ENCODE results near the gene HOXB5.

DNA sequence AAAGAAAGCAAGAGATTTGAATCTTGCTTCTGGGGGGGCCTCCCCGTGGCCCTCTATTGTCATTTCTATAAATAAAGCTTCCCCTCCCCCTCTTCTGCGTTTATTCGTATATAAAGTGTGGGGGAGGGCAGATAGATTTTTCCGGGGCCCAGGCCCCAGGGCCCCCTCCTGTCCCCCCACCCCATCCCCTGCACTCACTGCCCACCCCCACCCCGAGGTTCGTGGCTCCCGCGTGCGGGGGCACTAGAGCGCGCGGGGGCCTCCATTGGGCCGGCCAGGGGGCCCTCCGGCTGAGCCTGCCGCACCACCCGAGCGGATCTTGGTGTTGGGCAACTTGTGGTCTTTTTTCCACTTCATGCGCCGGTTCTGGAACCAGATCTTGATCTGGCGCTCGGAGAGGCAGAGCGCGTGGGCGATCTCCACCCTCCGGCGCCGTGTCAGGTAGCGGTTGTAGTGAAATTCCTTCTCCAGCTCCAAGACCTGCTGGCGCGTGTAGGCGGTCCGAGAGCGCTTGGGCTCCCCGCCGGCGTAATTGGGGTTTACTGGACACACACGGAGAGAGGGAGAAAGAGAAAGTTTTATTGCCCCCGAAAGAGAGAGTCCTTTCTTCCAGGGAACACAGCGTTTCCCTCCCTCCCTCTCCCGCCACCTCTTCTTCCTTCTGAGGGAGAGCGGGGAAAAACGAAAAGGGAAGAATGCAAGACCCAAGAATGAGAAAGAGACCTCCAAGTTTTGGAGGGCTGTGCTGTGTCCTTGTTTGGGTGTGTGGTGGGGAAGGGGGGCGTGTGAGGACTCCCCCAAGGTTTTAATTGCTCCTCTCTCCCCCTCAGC, 16.9 kb downstream of the HOXB5 start:
- TF ChIP-seq, protein P1, sequence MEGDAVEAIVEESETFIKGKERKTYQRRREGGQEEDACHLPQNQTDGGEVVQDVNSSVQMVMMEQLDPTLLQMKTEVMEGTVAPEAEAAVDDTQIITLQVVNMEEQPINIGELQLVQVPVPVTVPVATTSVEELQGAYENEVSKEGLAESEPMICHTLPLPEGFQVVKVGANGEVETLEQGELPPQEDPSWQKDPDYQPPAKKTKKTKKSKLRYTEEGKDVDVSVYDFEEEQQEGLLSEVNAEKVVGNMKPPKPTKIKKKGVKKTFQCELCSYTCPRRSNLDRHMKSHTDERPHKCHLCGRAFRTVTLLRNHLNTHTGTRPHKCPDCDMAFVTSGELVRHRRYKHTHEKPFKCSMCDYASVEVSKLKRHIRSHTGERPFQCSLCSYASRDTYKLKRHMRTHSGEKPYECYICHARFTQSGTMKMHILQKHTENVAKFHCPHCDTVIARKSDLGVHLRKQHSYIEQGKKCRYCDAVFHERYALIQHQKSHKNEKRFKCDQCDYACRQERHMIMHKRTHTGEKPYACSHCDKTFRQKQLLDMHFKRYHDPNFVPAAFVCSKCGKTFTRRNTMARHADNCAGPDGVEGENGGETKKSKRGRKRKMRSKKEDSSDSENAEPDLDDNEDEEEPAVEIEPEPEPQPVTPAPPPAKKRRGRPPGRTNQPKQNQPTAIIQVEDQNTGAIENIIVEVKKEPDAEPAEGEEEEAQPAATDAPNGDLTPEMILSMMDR (IDR thresholded peaks at IDR 0.05; ENCODE audit: low read depth, low read length) = no peak
- TF ChIP-seq POLR2A (IDR thresholded peaks at IDR 0.05; ENCODE audit: extremely low read depth, insufficient read length) = no peak

Measured in NB4 (cell line).